ENCODE data around the gene RSPRY1.

DNA sequence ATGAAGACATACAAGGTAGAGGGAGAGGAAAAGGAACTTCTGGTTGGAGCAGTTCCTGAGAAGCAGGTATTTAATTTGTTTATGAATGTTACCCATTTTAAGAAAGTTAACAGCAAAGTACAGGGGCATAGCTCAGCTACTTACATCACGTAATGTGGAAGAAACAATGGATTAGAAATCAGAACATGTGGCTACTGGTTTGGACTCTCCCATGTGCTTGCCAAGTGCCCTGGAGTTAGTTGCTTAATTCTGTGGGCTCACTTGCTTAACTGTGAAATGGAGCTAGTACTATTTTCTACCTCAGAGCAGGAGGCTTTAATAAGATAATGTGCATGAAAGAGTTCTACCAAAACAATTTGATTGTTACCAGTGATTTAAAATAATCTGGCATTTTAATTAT, 27.3 kb downstream of the RSPRY1 start:
- TF ChIP-seq, protein P1, sequence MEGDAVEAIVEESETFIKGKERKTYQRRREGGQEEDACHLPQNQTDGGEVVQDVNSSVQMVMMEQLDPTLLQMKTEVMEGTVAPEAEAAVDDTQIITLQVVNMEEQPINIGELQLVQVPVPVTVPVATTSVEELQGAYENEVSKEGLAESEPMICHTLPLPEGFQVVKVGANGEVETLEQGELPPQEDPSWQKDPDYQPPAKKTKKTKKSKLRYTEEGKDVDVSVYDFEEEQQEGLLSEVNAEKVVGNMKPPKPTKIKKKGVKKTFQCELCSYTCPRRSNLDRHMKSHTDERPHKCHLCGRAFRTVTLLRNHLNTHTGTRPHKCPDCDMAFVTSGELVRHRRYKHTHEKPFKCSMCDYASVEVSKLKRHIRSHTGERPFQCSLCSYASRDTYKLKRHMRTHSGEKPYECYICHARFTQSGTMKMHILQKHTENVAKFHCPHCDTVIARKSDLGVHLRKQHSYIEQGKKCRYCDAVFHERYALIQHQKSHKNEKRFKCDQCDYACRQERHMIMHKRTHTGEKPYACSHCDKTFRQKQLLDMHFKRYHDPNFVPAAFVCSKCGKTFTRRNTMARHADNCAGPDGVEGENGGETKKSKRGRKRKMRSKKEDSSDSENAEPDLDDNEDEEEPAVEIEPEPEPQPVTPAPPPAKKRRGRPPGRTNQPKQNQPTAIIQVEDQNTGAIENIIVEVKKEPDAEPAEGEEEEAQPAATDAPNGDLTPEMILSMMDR (conservative IDR thresholded peaks at IDR 0.05 in 1 of 2, IDR thresholded peaks at IDR 0.05 in 1 of 2; ENCODE audit: extremely low read depth in 1 of 2, insufficient read depth in 1 of 2, low read depth in 1 of 2, low read length in 2 of 2) = no peak
- TF ChIP-seq EZH2 (IDR thresholded peaks at IDR 0.05; ENCODE audit: borderline replicate concordance, low read length) = no peak

Data from mammary epithelial cell (primary cell).